Stimulated activated CD8-positive, alpha-beta memory T cell treated with anti-CD3 and anti-CD28 coated beads, Interleukin-15, amount 100 ng/mL, for 4 hours (primary cell): ENCODE measurements around the gene CALM3.

Experiments
- DNase-seq, 2 donors: peaks; one replicate each; pipeline ENCODE4 v3.0.0-alpha.2; 2020; ENCODE audit warnings: low read depth in 2 of 2

Gene CALM3

GRCh38 chr19:46599716-46600373 is 1.3 kb upstream of the CALM3 start:
- no peak for DNase-seq

GRCh38 chr19:46600384-46601317 is 479 bp upstream of the CALM3 start:
- peak; percentile 91 to 92 for DNase-seq

- peak; percentile 46 to 54 for DNase-seq
Observed at GRCh38 chr19:46602392-46603194, 1.5 kb downstream of the CALM3 start.

GRCh38 chr19:46603195-46603637 is 2.1 kb downstream of the CALM3 start:
- no peak for DNase-seq

- no peak for DNase-seq
Observed at GRCh38 chr19:46603752-46604231, 2.7 kb downstream of the CALM3 start.

GRCh38 chr19:46604781-46605355 is 3.7 kb downstream of the CALM3 start:
- no peak for DNase-seq

- no peak for DNase-seq
Observed at GRCh38 chr19:46605356-46605821, 4.3 kb downstream of the CALM3 start.

- DNase-seq, result no peak
Observed at GRCh38 chr19:46606019-46606418, 4.9 kb downstream of the CALM3 start.

- DNase-seq, result no peak
Observed at GRCh38 chr19:46606681-46607447, 5.7 kb downstream of the CALM3 start.

GRCh38 chr19:46607448-46607841 is 6.3 kb downstream of the CALM3 start:
- DNase-seq, result no peak

GRCh38 chr19:46608178-46608577 is 7.0 kb downstream of the CALM3 start:
- DNase-seq, result no peak

- DNase-seq, result no peak
Observed at GRCh38 chr19:46608581-46609345, 7.6 kb downstream of the CALM3 start.

GRCh38 chr19:46609511-46610412 is 8.6 kb downstream of the CALM3 start:
- DNase-seq, result no peak

- no peak for DNase-seq
Observed at GRCh38 chr19:46610413-46610775, 9.3 kb downstream of the CALM3 start.

GRCh38 chr19:46610851-46611770 is 10.0 kb downstream of the CALM3 start:
- no peak for DNase-seq

GRCh38 chr19:46611776-46612175 is 10.6 kb downstream of the CALM3 start:
- no peak for DNase-seq

- DNase-seq, result no peak
Observed at GRCh38 chr19:46613525-46613924, 12.4 kb downstream of the CALM3 start.
